ENCODE results near the gene RASD1.

Gene RASD1

GRCh38 chr17:17467016-17467415 is 29.2 kb downstream of the RASD1 start:
- no peak for TF ChIP-seq CTCF (IDR thresholded peaks at IDR 0.05)

GRCh38 chr17:17466511-17466910 is 29.7 kb downstream of the RASD1 start:
- no peak for TF ChIP-seq CTCF (IDR thresholded peaks at IDR 0.05)

- TF ChIP-seq CTCF (IDR thresholded peaks at IDR 0.05), result no peak
Observed at GRCh38 chr17:17463821-17464220, 32.4 kb downstream of the RASD1 start.

GRCh38 chr17:17462048-17462824 is 34.0 kb downstream of the RASD1 start:
- no peak for TF ChIP-seq CTCF (IDR thresholded peaks at IDR 0.05)

GRCh38 chr17:17460038-17460437 is 36.2 kb downstream of the RASD1 start:
- no peak for TF ChIP-seq CTCF (IDR thresholded peaks at IDR 0.05)

GRCh38 chr17:17457680-17458079 is 38.5 kb downstream of the RASD1 start:
- no peak for TF ChIP-seq CTCF (IDR thresholded peaks at IDR 0.05)

- no peak for TF ChIP-seq CTCF (IDR thresholded peaks at IDR 0.05)
Observed at GRCh38 chr17:17456251-17456650, 39.9 kb downstream of the RASD1 start.

- TF ChIP-seq CTCF (IDR thresholded peaks at IDR 0.05), result no peak
Observed at GRCh38 chr17:17455173-17455572, 41.0 kb downstream of the RASD1 start.

Data from LNCAP (cell line).